HG02763 (cell line): ENCODE data around the gene AGO3.

Experiments used
- ATAC-seq: cut with Tn5 transposase; IDR thresholded peaks from one replicate; pipeline ENCODE4 v1.9.1; 2021; ENCODE audit warnings: mild to moderate bottlenecking, moderate library complexity; ENCODE audit not compliant: unreplicated experiment

AGO3 gene

DNA sequence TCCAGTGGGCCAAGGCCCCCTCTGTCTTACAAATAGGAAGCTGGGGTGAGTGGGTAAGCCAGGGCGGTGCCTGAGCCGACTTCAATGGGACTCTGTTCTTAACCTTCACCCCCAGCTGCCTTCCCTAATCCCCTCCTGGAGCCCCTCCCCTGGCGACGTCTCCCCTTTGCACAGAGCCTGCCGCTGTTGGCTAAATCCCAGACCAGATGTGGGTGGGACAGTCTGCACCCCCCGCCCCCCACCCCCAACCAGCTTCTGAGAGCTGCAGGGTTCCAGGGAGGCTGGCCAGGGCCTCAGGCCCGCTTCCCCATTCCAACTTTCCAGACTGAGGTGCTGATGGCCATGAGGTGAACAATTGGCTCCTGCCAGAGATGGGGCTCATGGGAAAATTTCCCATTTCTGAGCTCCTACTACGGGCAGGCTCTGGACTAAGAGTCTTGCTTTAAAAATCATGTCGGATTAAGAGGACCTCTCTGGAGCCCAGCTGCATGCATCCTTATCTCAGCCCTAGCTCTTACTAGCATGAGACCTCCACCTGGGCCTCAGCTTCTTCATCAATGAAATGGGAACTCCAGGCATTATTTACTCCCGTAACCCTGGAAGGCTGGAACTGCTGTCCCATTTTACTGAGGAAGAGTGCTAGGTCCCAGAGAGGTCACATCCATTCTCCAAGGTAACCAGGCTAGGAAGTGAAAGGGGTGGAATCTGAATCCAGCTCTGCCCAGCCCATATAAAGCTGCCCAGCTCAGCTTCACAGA is 187.7 kb downstream of the AGO3 start:
- ATAC-seq = no peak

DNA sequence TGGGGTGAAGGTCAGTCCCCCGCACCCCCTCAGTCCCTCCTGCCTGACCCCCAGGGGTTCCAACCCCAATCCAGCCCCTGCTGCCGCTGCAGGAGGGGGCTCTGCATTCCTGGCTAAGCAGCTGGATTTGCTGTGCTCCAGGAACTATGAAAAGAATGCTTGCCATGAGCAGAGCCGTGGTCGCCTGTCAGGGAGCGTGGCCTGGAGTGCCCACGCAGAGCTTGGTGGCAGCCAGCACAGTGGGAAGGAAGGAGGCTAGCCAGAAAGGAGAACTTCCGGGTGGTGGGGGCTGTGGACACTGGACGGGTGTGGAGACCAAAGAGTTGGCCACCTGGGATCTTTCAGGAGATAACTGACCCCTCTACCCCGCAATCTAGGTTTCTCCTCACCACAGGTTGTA is 188.6 kb downstream of the AGO3 start:
- no peak for ATAC-seq
